GM21717 (cell line): Measurements from ENCODE around the gene SIGLEC6.
A peak's percentile ranks its signal among the peaks of the same experiment; 100 is the strongest.

ENCODE experiments used
- ATAC-seq: cut with Tn5 transposase; IDR thresholded peaks from one replicate; pipeline ENCODE4 v1.9.1; 2021; ENCODE audit warnings: mild to moderate bottlenecking, moderate library complexity; ENCODE audit not compliant: unreplicated experiment

The SIGLEC6 gene

DNA sequence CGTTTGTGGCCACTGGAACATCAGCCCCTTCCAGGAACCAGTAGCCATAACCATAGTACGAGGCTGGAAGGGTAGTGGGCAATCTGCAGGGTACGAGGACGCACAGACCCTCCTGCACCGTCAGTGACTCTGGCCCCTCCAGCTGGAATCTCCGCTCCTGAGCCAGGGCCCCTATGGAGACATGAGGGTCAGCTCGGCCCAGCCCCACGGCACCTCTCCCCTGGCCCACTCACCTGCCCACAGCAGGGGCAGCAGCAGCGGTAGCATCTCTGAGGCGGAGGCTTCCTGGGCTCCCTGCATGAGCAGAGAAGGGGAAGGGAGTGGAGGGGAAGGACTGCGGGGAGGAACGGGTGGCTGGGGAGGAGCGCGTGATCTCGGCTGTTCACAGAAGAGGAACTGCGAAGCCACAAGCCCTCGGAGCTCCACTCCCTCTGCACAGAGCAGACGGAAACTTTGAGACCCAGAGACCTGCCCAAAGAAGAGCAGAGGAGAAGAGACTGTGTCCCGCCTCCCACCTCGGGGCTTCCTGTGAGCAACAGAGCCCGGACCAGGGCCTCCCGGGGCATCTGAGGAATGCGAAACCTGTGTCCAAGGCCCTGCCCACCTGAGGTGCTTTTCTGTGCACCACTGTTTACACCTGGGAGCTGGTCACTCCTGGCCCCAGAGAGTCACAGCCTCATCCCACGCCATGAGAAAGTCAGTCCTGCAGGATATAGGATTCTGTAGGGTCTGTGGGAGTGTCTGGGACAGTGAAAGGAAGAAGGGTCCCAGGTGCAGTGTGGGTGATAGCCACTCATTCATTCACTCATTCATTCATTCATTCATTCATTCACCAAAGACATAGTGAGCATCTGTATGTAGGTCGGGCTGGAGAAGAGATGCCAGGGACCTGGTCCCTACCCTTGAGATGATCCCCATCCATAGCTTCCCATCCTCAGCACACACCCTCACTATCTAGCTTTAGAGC, at the start of gene SIGLEC6:
Gene SIGLEC6 (minus strand): TSS at position 322 of the 967 bp plus-strand sequence. CDS start 22 bp downstream, at position 300.
- ATAC-seq = no peak

- no peak for ATAC-seq
Observed at GRCh38 chr19:51576850-51577249, 45.4 kb upstream of the SIGLEC6 start.

DNA sequence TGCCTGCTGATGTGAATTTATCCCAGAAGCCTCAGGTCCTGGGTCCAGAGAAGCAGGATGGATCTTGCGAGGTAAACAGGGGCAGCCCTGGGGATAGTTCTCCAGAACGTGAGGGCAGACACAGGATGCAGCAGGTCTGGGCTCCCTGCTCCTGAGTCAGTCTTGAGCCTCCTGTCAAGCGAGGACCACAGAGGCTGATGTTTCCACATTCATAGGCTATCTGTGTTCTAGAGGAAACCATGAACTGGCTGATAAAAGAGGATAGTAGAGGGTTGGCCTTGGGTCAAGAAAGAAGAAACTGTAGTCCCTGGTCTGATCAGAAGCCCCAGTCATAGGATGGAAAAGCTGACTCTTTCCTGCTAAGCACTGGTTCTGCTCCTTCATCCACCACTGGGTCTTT, 41.9 kb upstream of the SIGLEC6 start:
- ATAC-seq = no peak

GRCh38 chr19:51572908-51573307, 41.4 kb upstream of the SIGLEC6 start:
- ATAC-seq = no peak

- no peak for ATAC-seq
Observed at GRCh38 chr19:51572410-51572809, 40.9 kb upstream of the SIGLEC6 start.

DNA sequence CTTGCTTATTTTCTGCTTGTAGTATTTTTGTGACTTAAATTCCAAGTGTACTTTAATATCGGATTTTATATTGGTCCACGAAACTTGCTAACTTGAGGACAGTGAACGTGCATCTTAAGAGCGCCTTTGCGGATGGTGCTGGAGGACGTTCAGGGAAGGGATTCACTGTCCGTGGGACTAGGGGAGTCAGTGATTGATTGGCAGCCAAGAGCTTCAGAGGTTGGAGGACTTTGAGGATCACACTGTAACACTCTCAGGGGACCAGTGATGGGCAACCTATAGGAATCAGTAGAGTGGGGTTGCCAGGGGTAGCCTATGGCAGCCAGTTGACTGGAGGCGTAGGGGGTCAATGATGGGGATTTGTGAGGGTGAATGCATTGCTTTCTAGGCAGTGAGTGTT, 40.1 kb upstream of the SIGLEC6 start:
- no peak for ATAC-seq

DNA sequence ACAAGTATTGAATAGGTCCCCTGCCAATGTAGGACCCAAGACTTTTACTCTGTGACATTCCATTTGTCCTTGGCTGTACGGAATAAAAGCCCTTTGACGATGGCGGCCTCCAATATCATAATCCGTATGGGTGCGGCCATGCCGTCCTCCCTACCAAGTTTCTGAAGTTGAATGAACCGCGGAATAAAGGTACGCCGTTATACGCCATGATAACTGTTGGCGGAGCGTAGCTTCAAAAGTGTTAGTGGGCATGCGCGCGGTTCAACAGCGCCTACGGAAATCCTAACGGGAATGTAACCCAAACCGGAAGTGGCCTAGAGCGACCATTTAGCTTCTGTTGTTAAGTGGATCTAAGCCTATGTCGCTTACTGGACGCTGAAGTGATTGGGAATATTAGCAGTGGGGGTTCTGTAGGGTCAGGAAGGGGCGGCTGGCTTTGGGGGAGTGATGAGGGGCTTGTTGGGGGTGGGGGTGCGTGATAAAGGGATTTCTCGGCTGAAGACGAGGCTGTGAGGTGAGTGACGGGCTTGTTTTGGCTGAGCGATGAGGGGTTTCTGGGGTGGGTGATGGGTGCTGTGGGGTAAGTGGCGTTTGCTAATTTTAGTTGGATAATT, 39.6 kb upstream of the SIGLEC6 start, which contains the start of gene ZNF175:
Gene ZNF175 (plus strand): TSS at position 322 of the 614 bp plus-strand sequence. CDS start 2,047 bp downstream, outside the sequence.
- peak; percentile 72 for ATAC-seq

GRCh38 chr19:51568456-51568855, 37.0 kb upstream of the SIGLEC6 start:
- no peak for ATAC-seq

DNA sequence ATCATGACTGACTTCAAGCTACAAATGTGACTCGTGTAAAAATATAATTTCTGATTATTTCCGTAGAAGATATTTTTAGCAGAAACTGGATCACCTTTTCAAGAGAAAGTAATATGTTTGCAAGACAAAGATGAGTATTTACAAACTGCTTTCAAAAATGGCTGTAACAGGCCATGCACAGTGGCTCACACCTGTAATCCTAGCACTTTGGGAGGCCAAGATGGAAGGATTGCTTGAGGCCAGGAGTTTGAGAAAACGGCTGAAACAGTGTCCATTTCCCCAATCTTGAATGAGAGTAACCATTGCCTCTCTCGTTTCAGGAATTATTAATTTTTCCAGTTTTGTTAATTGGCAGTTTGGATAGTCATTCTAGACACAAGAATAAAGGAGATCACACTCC, 36.1 kb upstream of the SIGLEC6 start:
- no peak for ATAC-seq

DNA sequence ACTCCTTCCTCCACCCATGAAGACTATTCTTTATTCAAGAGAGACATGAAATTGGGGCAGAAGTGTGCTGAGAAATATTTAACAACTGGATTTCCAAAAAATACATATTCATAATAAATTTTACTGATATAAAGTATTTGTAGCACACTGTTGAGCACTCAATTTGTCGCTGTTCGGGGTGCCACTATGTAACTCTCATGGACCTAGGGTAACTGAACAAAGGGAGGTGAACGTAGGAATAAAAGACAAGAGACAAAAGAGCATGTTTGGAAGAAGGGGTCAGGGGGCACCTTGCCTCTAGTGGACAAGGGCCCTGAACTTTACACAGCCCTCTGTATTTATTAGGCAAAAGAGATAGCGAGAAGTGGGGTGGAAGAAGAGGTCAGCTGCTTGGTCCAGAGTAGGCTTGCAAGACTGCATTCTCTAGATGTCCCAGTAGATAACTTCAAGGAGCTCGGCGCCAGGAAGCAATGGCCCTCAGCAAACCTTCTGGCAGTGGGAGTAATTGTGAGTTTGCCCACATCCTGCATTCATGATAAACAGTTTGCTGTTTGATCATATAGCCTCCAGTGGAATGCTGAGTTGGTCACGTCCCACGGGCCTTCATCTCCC, 35.1 kb upstream of the SIGLEC6 start:
- no peak for ATAC-seq

- ATAC-seq = no peak
Observed at GRCh38 chr19:51565583-51565982, 34.1 kb upstream of the SIGLEC6 start.

DNA sequence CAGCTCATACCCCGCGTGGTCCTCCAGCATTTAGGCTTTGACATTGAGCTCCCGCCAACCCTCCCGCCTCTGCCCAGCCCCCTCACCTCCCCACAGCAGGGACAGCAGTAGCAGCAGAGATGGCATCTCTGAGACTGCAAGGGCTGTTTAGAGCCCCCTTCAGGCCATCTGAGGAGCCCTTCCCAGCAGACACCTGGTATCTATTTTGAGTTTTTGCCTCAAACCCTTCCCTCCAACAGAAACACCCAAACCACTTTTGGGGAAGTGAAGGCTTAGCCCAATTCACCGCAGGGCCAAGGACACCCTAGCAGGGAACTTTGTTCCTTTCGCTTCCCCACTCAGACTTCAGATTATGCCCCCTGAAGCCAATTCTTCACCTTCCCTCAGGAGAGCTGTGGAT, 33.3 kb upstream of the SIGLEC6 start:
- no peak for ATAC-seq

DNA sequence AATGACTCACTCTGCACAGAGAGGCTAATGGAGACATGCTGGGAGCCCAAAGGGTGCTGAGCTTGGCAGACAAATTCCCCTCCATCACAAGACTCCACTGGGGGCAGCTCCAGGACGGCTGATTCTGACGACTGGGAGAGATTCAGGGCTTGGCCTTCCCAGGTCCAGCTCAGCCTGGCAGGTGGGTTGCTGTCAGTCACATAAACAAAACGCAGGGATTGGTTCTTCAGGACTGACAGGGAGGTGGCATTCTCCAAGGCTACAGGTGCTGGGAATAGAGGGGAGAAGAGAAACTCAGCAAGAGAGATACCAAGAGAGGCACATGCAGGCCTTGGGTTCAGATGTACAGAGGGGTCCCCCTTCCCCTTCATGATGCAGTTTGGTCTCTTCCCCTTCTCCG, 28.9 kb upstream of the SIGLEC6 start:
- no peak for ATAC-seq

DNA sequence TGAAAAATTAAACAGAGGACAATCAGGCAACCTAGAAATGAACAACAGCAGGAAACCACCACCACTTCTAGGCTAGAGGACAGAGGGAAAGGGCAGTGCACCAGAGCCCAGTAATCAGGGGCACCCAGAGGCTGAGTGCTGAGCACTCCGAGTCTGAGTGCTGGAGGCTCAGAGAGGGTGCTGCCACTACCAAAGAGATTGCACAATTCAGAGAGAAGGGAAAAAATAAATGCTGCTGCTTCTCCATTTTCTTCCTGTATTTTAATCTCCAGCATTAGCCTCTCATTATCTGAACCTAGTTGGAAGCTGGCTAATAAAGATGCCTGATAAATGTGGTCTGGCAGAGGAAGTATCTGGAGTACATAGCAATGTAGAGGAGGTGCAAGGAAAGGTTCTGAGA, 27.8 kb upstream of the SIGLEC6 start:
- no peak for ATAC-seq

GRCh38 chr19:51552996-51553725, 21.7 kb upstream of the SIGLEC6 start:
- ATAC-seq = no peak

DNA sequence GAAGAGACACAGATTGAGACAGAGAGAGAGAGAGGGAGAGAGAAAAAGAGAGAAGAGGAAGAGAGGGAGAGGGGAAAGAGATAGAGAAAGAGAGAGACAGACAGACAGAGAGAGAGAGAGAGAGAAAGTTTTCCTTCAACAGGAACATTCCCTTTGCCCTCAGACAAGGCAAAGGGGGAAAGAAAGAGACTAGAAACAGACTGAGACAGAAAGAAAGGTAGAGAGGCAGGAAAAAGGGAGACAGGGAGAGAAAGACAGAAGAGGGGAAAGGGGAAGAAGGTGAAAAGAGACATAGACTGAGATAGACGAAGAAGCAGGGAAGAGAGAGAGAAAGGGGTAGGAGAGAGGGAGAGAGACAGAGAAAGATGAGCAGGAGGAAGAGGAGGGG, 21.1 kb upstream of the SIGLEC6 start:
- ATAC-seq = no peak

- ATAC-seq = no peak
Observed at GRCh38 chr19:51551673-51552432, 20.4 kb upstream of the SIGLEC6 start.

GRCh38 chr19:51550848-51551672, 19.6 kb upstream of the SIGLEC6 start:
- no peak for ATAC-seq

GRCh38 chr19:51549533-51550324, 18.3 kb upstream of the SIGLEC6 start:
- no peak for ATAC-seq
